A673 (cell line): ENCODE results near the gene TC2N. TPM values are rescaled to one million over a fixed set of nuclear protein-coding genes. Genes with fewer than 3 reads are reported as not detected.

Experiments used
- BruUV-seq: library from RNA; stranded (reverse); fragments of 400-500 nt; replicated peaks from 2 replicates; lab custom pipeline; 2021; lab: Mats Ljungman, UMichigan
- CTCF ChIA-PET: fragments of 300-600 bp; sonication (Branson Sonifier 250); formaldehyde crosslinking; loops from one replicate; lab custom pipeline; 2022; ENCODE audit warnings: antibody characterized with exemption; lab: Charles Lee
- POLR2A ChIA-PET: fragments of 300-600 bp; sonication (Branson Sonifier 250); formaldehyde crosslinking; loops from one replicate; lab custom pipeline; 2022; ENCODE audit warnings: antibody characterized with exemption; ENCODE audit not compliant: low non-redundant PET; lab: Charles Lee
- DNase-seq: peaks from one replicate; pipeline ENCODE4 v3.0.0-alpha.2; 2015; ENCODE audit warnings: low spot score
- H3K27ac ChIP-seq: fragments of 200-600 bp; sonication (generic); 2 replicates; pipeline ENCODE4 v1.5.1; 2016; ENCODE audit warnings: mixed run types, low read depth, mild to moderate bottlenecking, mixed read lengths, antibody characterized with exemption, low read length; ENCODE audit not compliant: poor library complexity, severe bottlenecking
- H3K27me3 ChIP-seq: fragments of 200-600 bp; sonication (generic); replicated peaks from 2 replicates; pipeline ENCODE4 v1.6.1; 2017; ENCODE audit warnings: mixed run types, low read depth, mild to moderate bottlenecking, mixed read lengths, antibody characterized with exemption, low read length; ENCODE audit not compliant: insufficient read depth, poor library complexity
- H3K36me3 ChIP-seq: fragments of 200-600 bp; sonication (generic); 2 replicates; pipeline ENCODE4 v1.6.1; 2016; ENCODE audit warnings: mixed run types, mild to moderate bottlenecking, mixed read lengths, antibody characterized with exemption, low read length; ENCODE audit not compliant: insufficient read depth, poor library complexity, severe bottlenecking
- H3K4me1 ChIP-seq: fragments of 200-600 bp; sonication (generic); 2 replicates; pipeline ENCODE4 v1.6.1; 2017; ENCODE audit warnings: mixed run types, mild to moderate bottlenecking, mixed read lengths, antibody characterized with exemption, low read length; ENCODE audit not compliant: insufficient read depth, poor library complexity, severe bottlenecking
- H3K4me3 ChIP-seq: fragments of 200-600 bp; sonication (generic); 2 replicates; pipeline ENCODE4 v1.5.1; 2016; ENCODE audit warnings: low read depth, mixed run types, mild to moderate bottlenecking, mixed read lengths, low read length; ENCODE audit not compliant: poor library complexity, severe bottlenecking
- H3K9me3 ChIP-seq: fragments of 200-600 bp; sonication (generic); 2 replicates; pipeline ENCODE4 v1.6.1; 2016; ENCODE audit warnings: mixed run types, low read depth, mild to moderate bottlenecking, mixed read lengths, antibody characterized with exemption, low read length; ENCODE audit not compliant: poor library complexity, severe bottlenecking
- CTCF ChIP-seq: fragments of 300-800, 200-600 bp; sonication (generic); conservative IDR thresholded peaks from 2 replicates; pipeline ENCODE4 v1.5.1; 2017; ENCODE audit warnings: low read depth, mild to moderate bottlenecking, antibody characterized with exemption, low read length, moderate library complexity, mixed read lengths
- EZH2 ChIP-seq: fragments of 200-600 bp; sonication (generic); IDR thresholded peaks from 2 replicates; pipeline ENCODE4 v1.6.1; 2017; ENCODE audit warnings: borderline replicate concordance, low read depth, mild to moderate bottlenecking, mixed read lengths, antibody characterized with exemption, low read length; ENCODE audit not compliant: poor library complexity, severe bottlenecking
- intact Hi-C: fragments of 100-400 bp; cut with micrococcal nuclease; formaldehyde crosslinking; loops from one replicate; pipeline ENCODE4 v1.10.0; 2022; ENCODE audit not compliant: unreplicated experiment
- total RNA-seq: library from RNA; stranded (reverse); gene quantifications from 2 replicates; pipeline ENCODE4 v1.2.3, GENCODE V29; 2021

Gene TC2N
- total RNA-seq, 1 experiment from 2014 or later, result 0.45 TPM

GRCh38 chr14:91885113-91885712 lies 17.9 kb upstream of the TC2N start:
- Histone ChIP-seq H3K27me3 (no peaks in the 10 kb centered on the region), H3K27ac (no peak overlapping the region), H3K4me3 (no peak overlapping the region), H3K4me1 (no peaks in the 10 kb centered on the region), H3K36me3 (no peaks in the 10 kb centered on the region), H3K9me3 (no peaks in the 10 kb centered on the region)
- DNase-seq, result no peak
- no TSS peak for BruUV-seq
- intact Hi-C loops, result no loop called here
- TF ChIP-seq EZH2 (no peak), CTCF (no peak)
- CTCF ChIA-PET, result no interaction called here
- POLR2A ChIA-PET, result no interaction called here

GRCh38 chr14:91884664-91885063 lies 17.3 kb upstream of the TC2N start:
- H3K27me3 ChIP-seq, result no peaks in the 10 kb centered on the region
- no peak for TF ChIP-seq CTCF
- no peak for TF ChIP-seq EZH2
- no peaks in the 10 kb centered on the region for H3K4me1 ChIP-seq
- H3K36me3 ChIP-seq, result no peaks in the 10 kb centered on the region
- H3K27ac ChIP-seq, result no peak overlapping the region
- no peak for DNase-seq
- no TSS peak for BruUV-seq
- POLR2A ChIA-PET, result no interaction called here
- CTCF ChIA-PET, result no interaction called here
- no peak overlapping the region for H3K4me3 ChIP-seq
- intact Hi-C loops, result no loop called here
- no peaks in the 10 kb centered on the region for H3K9me3 ChIP-seq

GRCh38 chr14:91883753-91884152 lies 16.4 kb upstream of the TC2N start:
- ChIA-PET CTCF (no interaction called here), POLR2A (no interaction called here)
- H3K27me3 ChIP-seq, result no peaks in the 10 kb centered on the region
- H3K9me3 ChIP-seq, result no peaks in the 10 kb centered on the region
- intact Hi-C loops, result no loop called here
- H3K4me1 ChIP-seq, result no peaks in the 10 kb centered on the region
- no peak for DNase-seq
- H3K4me3 ChIP-seq, result no peak overlapping the region
- no TSS peak for BruUV-seq
- TF ChIP-seq CTCF (no peak), EZH2 (no peak)
- H3K36me3 ChIP-seq, result no peaks in the 10 kb centered on the region
- H3K27ac ChIP-seq, result no peak overlapping the region
